Endothelial cell of umbilical vein (primary cell): ENCODE measurements around the gene TFB2M. TPM values are rescaled to one million over a fixed set of nuclear protein-coding genes. Genes with fewer than 3 reads are reported as not detected.

Experiments used
- BruUV-seq: library from RNA; stranded (reverse); fragments of 400-500 nt; replicated peaks from 2 replicates; lab custom pipeline; 2021; lab: Mats Ljungman, UMichigan
- CTCF ChIA-PET: fragments of 300-600, 350-600 bp; sonication (Branson Sonifier 250); formaldehyde crosslinking; loops from one replicate; lab custom pipeline; 2021; ENCODE audit warnings: antibody characterized with exemption, inconsistent platforms; lab: Charles Lee
- POLR2A ChIA-PET: fragments of 300-600, 350-600 bp; sonication (Branson Sonifier 250); formaldehyde crosslinking; loops from one replicate; lab custom pipeline; 2021; ENCODE audit warnings: antibody characterized with exemption, inconsistent platforms; lab: Charles Lee
- DNase-seq: peaks from one replicate; pipeline ENCODE4 v3.0.0-alpha.2; 2011; ENCODE audit warnings: low read depth, low spot score
- FAIRE-seq: peaks from 2 replicates; lab custom pipeline; 2011; peaks lifted over from hg19 to GRCh38; lab: Jason Lieb, UNC
- H2AFZ ChIP-seq: 2 replicates; pipeline ENCODE4 v1.6.0; 2012; ENCODE audit warnings: low read depth, low read length, control low read depth, inconsistent platforms
- H3K27ac ChIP-seq: 2 replicates; pipeline ENCODE4 v1.5.1; 2011; ENCODE audit warnings: low read depth, mild to moderate bottlenecking, control low read depth, low read length, moderate library complexity; ENCODE audit not compliant: insufficient read depth
- H3K27me3 ChIP-seq, 2 experiments: 2 replicates each; pipeline versions ENCODE4 v1.6.0 to v1.6.1; 2011; ENCODE audit warnings: low read length in 2 of 2, mixed read lengths in 1 of 2; ENCODE audit not compliant: control insufficient read depth in 2 of 2, insufficient read depth in 2 of 2
- H3K36me3 ChIP-seq, 2 experiments: 2 replicates in 1 of 2; 3 replicates in 1 of 2; pipeline ENCODE4 v1.5.1; 2011; ENCODE audit warnings: low read length in 2 of 2, mild to moderate bottlenecking in 1 of 2, moderate library complexity in 1 of 2; ENCODE audit not compliant: control insufficient read depth in 2 of 2, insufficient read depth in 2 of 2; ENCODE audit errors: extremely low read depth in 1 of 2
- H3K4me1 ChIP-seq: 3 replicates; pipeline ENCODE4 v1.5.1; 2011; ENCODE audit warnings: mild to moderate bottlenecking, low read length; ENCODE audit not compliant: control insufficient read depth, insufficient read depth; ENCODE audit errors: extremely low read depth
- H3K4me2 ChIP-seq: 2 replicates; pipeline ENCODE4 v1.6.1; 2011; ENCODE audit warnings: low read length, control low read depth, mixed read lengths; ENCODE audit not compliant: insufficient read depth
- H3K4me3 ChIP-seq, 3 experiments: fragments of 200-600 bp in 1 of 3; sonication (generic), shearing (Covaris generic) in 1 of 3; replicated peaks in 1 of 3; 2 replicates each; pipeline ENCODE4 v1.5.1; 2011 to 2016; ENCODE audit warnings: control low read depth in 3 of 3, low read length in 3 of 3, mild to moderate bottlenecking in 2 of 3, inconsistent platforms in 1 of 3, low read depth in 1 of 3, moderate library complexity in 1 of 3; ENCODE audit not compliant: insufficient read depth in 1 of 3
- H3K79me2 ChIP-seq: 2 replicates; pipeline ENCODE4 v1.6.0; 2012; ENCODE audit warnings: low read length, inconsistent platforms; ENCODE audit not compliant: control insufficient read depth, insufficient read depth
- H3K9ac ChIP-seq: replicated peaks from 2 replicates; pipeline ENCODE3; 2011; ENCODE audit warnings: low read length, control low read depth; ENCODE audit not compliant: insufficient read depth; ENCODE audit errors: extremely low read depth
- H3K9me1 ChIP-seq: replicated peaks from 3 replicates; pipeline ENCODE4 v1.6.0; 2011; ENCODE audit warnings: mild to moderate bottlenecking, low read length; ENCODE audit not compliant: control insufficient read depth, insufficient read depth; ENCODE audit errors: extremely low read depth
- H3K9me3 ChIP-seq: replicated peaks from 2 replicates; pipeline ENCODE4 v1.5.1; 2012; ENCODE audit warnings: low read length, inconsistent platforms; ENCODE audit not compliant: control insufficient read depth, insufficient read depth
- H4K20me1 ChIP-seq: replicated peaks from 2 replicates; pipeline ENCODE3; 2011; ENCODE audit warnings: mild to moderate bottlenecking, low read length; ENCODE audit not compliant: control insufficient read depth, insufficient read depth; ENCODE audit errors: extremely low read depth
- CTCF ChIP-seq, 2 donors: IDR thresholded peaks; 1 replicate in 1 of 2; 2 replicates in 1 of 2; pipeline ENCODE4 v1.5.1; 2011; ENCODE audit warnings: low read length in 2 of 2, mild to moderate bottlenecking in 2 of 2, moderate library complexity in 2 of 2, control low read depth in 1 of 2, inconsistent platforms in 1 of 2, low read depth in 1 of 2; ENCODE audit not compliant: insufficient read depth in 1 of 2; ENCODE audit errors: extremely low read depth in 1 of 2
- EZH2 ChIP-seq: IDR thresholded peaks from 2 replicates; pipeline ENCODE4 v1.6.1; 2012; ENCODE audit warnings: borderline replicate concordance, low read depth, mild to moderate bottlenecking, moderate library complexity, low read length, inconsistent platforms; ENCODE audit not compliant: severe bottlenecking
- FOS ChIP-seq: IDR thresholded peaks from 2 replicates; pipeline ENCODE4 v1.6.1; 2011; ENCODE audit warnings: mild to moderate bottlenecking, low read length, moderate library complexity, borderline replicate concordance; ENCODE audit not compliant: insufficient read depth
- GATA2 ChIP-seq: IDR thresholded peaks from 2 replicates; pipeline ENCODE4 v1.7.0; 2011; ENCODE audit warnings: low read depth, mild to moderate bottlenecking, moderate library complexity, mixed read lengths, low read length; ENCODE audit not compliant: insufficient read length, insufficient read depth
- JUN ChIP-seq: IDR thresholded peaks from 2 replicates; pipeline ENCODE4 v1.6.1; 2011; ENCODE audit warnings: borderline replicate concordance, low read depth; ENCODE audit not compliant: insufficient read length, insufficient read depth
- MAX ChIP-seq: IDR thresholded peaks from 2 replicates; pipeline ENCODE4 v1.6.1; 2011; ENCODE audit not compliant: insufficient read depth, insufficient read length
- MYC ChIP-seq: IDR thresholded peaks from one replicate; pipeline ENCODE4 v1.6.1; 2011; ENCODE audit warnings: mild to moderate bottlenecking, low read depth, low read length
- POLR2A ChIP-seq: IDR thresholded peaks from 2 replicates; pipeline ENCODE4 v1.6.1; 2012; ENCODE audit warnings: low read depth, mild to moderate bottlenecking, control low read depth, low read length
- POLR2AphosphoS5 ChIP-seq: IDR thresholded peaks from 2 replicates; pipeline ENCODE4 v1.6.1; 2012; ENCODE audit warnings: low read depth, mild to moderate bottlenecking, control low read depth, low read length, moderate library complexity; ENCODE audit not compliant: insufficient read depth
- dilution Hi-C: fragments of 300-500 bp; cut with MboI; formaldehyde crosslinking; loops from one replicate; pipeline ENCODE4 v1.15.0; 2019; ENCODE audit warnings: low sequenced_read_pairs; ENCODE audit not compliant: extremely low pct_ligation_motif_present
- intact Hi-C: fragments of 100-400 bp; cut with micrococcal nuclease; formaldehyde crosslinking; loops from one replicate; pipeline ENCODE4 v1.10.0; 2022
- polyA plus RNA-seq, 4 experiments: library from polyadenylated mRNA; depleted of rRNA in 3 of 4; stranded (reverse) in 3 of 4; unstranded in 1 of 4; fragments of >200 nt; gene quantifications; 2 replicates each; pipeline versions ENCODE4 v1.2.1 to v1.2.3, GENCODE V29; 2011 to 2012; ENCODE audit warnings: missing spikeins in 1 of 4
- total RNA-seq: library from RNA; stranded (reverse); gene quantifications from 2 replicates; pipeline ENCODE4 v1.2.3, GENCODE V29; 2021

Gene TFB2M
- total and polyA plus RNA-seq, 2 donors (not counting 3 experiments of a cell fraction or from before 2014, with no cell fraction given): 8.4 to 14.8 TPM

- TF ChIP-seq POLR2A (no peak), JUN (no peak), GATA2 (no peak), FOS (no peak), POLR2AphosphoS5 (no peak), MAX (no peak), CTCF (IDR thresholded peaks at IDR 0.05; ENCODE audit: extremely low read depth in 1 of 2, insufficient read depth in 1 of 2, low read depth in 1 of 2, low read length in 2 of 2) (no peak), EZH2 (no peak), MYC (no peak)
- no peak overlapping the region for H2AFZ ChIP-seq
- H3K9me1 ChIP-seq: no peaks in the 10 kb centered on the region
- no TSS peak for BruUV-seq
- H3K4me1 ChIP-seq: peaks cover 4% of the 10 kb centered on the region
- dilution Hi-C loops (no loop called here), intact Hi-C loops (no loop called here)
- H3K9me3 ChIP-seq: no peaks in the 10 kb centered on the region
- CTCF ChIA-PET: no interaction called here
- H3K36me3 ChIP-seq: no peaks in the 10 kb centered on the region
- POLR2A ChIA-PET: no interaction called here
- no peak for DNase-seq
- H3K27me3 ChIP-seq: no peaks in the 10 kb centered on the region
- peaks cover 46% of the 10 kb centered on the region for H3K79me2 ChIP-seq
- H4K20me1 ChIP-seq: no peaks in the 10 kb centered on the region
- H3K4me2 ChIP-seq: no peak overlapping the region
- H3K9ac ChIP-seq: no peak overlapping the region
- H3K4me3 ChIP-seq: no peak overlapping the region
- no peak overlapping the region for H3K27ac ChIP-seq
- FAIRE-seq: no peak
These were observed 10.6 kb upstream of the TFB2M start for GRCh38 chr1:246576709-246577032.
